Heart right ventricle (tissue), 16 donors: ENCODE results near the gene GPR12. TPM values are rescaled to one million over a fixed set of nuclear protein-coding genes. Genes with fewer than 3 reads are reported as not detected.
A peak's percentile ranks its signal among the peaks of the same experiment; 100 is the strongest.

Experiments
- ATAC-seq, 8 donors: fragments of 200-7000 bp; cut with Tn5 transposase; one replicate each; pipeline ENCODE4 v1.9.1; 2020; ENCODE audit warnings: mild to moderate bottlenecking in 8 of 8, moderate library complexity in 8 of 8, moderate number of reproducible peaks in 1 of 8
- DNase-seq, 2 donors: peaks; one replicate each; pipeline ENCODE4 v3.0.0-alpha.2; 2020
- H3K27ac ChIP-seq, 10 donors: fragments of 200-600 bp; sonication (generic) in 2 of 10; one replicate each; pipeline versions ENCODE4 v1.5.0 to v1.8.0; 2020 to 2022; ENCODE audit warnings: mild to moderate bottlenecking in 3 of 10
- H3K27me3 ChIP-seq, 7 donors: fragments of 200-600 bp; one replicate each; pipeline ENCODE4 v1.8.0; 2021 to 2022; ENCODE audit warnings: mild to moderate bottlenecking in 2 of 7
- H3K36me3 ChIP-seq, 9 donors: fragments of 200-600 bp; sonication (generic) in 1 of 9; one replicate each; pipeline versions ENCODE4 v1.5.0 to v1.8.0; 2020 to 2022; ENCODE audit warnings: mild to moderate bottlenecking in 2 of 9
- H3K4me1 ChIP-seq, 9 donors: fragments of 200-600 bp; sonication (generic) in 1 of 9; one replicate each; pipeline versions ENCODE4 v1.5.0 to v1.8.0; 2020 to 2022; ENCODE audit warnings: mild to moderate bottlenecking in 4 of 9
- H3K4me3 ChIP-seq, 10 donors: fragments of 200-600 bp; sonication (generic) in 2 of 10; one replicate each; pipeline versions ENCODE4 v1.5.0 to v1.8.0; 2020 to 2022; ENCODE audit warnings: mild to moderate bottlenecking in 7 of 10, moderate library complexity in 2 of 10
- H3K9me3 ChIP-seq, 11 donors: fragments of 200-600 bp in 10 of 11; sonication (generic) in 2 of 11; one replicate each; pipeline versions ENCODE4 v1.5.0 to v1.8.0; 2013 to 2022; ENCODE audit warnings: mild to moderate bottlenecking in 2 of 11, control low read depth in 1 of 11, moderate library complexity in 1 of 11
- whole genome bisulfite sequencing, 2 donors: extraction: QIAGEN DNeasy Blood & Tissue Kit; methylation state at CpG; one replicate each; pipeline ENCODE4 v1.1.7; 2013; ENCODE audit warnings: inconsistent platforms in 1 of 2; 5-methylcytosine and 5-hydroxymethylcytosine counted together
- intact Hi-C, 10 donors: fragments of 100-400 bp; cut with DNase I; formaldehyde crosslinking; loops; one replicate each; pipeline versions ENCODE4 v1.11.1 to v1.14.2; 2022
- polyA plus RNA-seq, 2 donors: library from polyadenylated mRNA; stranded (reverse); fragments of 200-250 nt; gene quantifications; one replicate each; pipeline ENCODE4 v1.2.3, GENCODE V29; 2013
- total RNA-seq, 10 donors: library from RNA; stranded (reverse); fragmentation: NEBNext Ultra II Directional in 3 of 10; extraction: Animal tissue kit (Norgen Biotek cat#: 25700) in 3 of 10; gene quantifications; one replicate each; pipeline versions ENCODE4 v1.2.1 to v1.2.4, GENCODE V29; 2021 to 2023
- TF ChIP-seq, protein P1 (sequence below), 9 donors: fragments of 200-600 bp; sonication (generic) in 2 of 9; IDR thresholded peaks; one replicate each; pipeline versions ENCODE4 v1.5.0 to v1.8.0; 2021 to 2022; ENCODE audit warnings: antibody characterized with exemption in 9 of 9, mild to moderate bottlenecking in 5 of 9, moderate library complexity in 1 of 9
- donor health status: Arrhythmogenic right ventricular cardiomyopathy.
- donor health status: ischemic (EF 13 %, LVEDD 7.1; RV severe dilation, severe dysfunction).
- donor health status: healthy with polysubstance abuse.
- donor health status: DM: no; HTN: yes; CAD: no.
- donor health status: DM: no; HTN: no; CAD: no.
- donor health status: ischemic (EF 25% LVEDD 6.9; RV normal size, moderate dysfunction).
- donor health status: ischemic (EF 25% LVEDD 5.7; RV mildly dilated, moderate dysfunction).
- donor health status: healthy.
- donor health status: DM: yes; HTN: yes; CAD: no.
- donor health status: Ischemic cardiomyopathy.
- donor health status: ischemic (EF 35%, LVEDD 5.7; RV mildly dilated, moderate dysfunction).
- donor health status: nonischemic (EF 11% LVEDD 7.7; RV severe dilation, severe dysfunction).
- donor health status: DM: yes; HTN: yes; CAD: no.
- donor health status: PGD.
- donor health status: ischemic (EF 29% LVEDD 5.4; RV normal size, mild dysfunction).
- donor health status: nonischemic (EF 23%, LVEDD 6.1; RV moderate dilation, normal function).

Gene GPR12
- total and polyA plus RNA-seq, 12 donors, result 0.04 to 0.22 (median 0.09) TPM; not detected in 4

DNA sequence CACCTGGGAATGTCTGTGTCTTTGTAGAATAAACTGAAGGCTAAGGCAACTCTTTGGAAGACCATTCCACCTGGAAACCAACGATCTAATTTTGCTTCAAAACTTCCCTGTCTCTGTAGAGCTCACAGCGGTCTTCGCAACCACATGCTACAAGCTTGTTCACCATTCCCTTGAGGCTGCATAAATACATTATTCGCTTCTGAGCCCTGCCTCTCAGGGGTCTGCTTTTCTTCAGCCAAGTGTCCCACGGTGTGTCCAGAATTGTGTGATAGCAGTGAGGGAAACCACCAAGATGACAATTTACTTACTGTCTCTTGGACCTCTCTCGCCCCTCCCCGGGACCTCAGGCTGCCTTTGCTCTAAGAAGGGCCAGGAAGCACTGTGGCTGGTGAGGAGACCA lies 51.1 kb downstream of the GPR12 start:
- TF ChIP-seq, protein P1, sequence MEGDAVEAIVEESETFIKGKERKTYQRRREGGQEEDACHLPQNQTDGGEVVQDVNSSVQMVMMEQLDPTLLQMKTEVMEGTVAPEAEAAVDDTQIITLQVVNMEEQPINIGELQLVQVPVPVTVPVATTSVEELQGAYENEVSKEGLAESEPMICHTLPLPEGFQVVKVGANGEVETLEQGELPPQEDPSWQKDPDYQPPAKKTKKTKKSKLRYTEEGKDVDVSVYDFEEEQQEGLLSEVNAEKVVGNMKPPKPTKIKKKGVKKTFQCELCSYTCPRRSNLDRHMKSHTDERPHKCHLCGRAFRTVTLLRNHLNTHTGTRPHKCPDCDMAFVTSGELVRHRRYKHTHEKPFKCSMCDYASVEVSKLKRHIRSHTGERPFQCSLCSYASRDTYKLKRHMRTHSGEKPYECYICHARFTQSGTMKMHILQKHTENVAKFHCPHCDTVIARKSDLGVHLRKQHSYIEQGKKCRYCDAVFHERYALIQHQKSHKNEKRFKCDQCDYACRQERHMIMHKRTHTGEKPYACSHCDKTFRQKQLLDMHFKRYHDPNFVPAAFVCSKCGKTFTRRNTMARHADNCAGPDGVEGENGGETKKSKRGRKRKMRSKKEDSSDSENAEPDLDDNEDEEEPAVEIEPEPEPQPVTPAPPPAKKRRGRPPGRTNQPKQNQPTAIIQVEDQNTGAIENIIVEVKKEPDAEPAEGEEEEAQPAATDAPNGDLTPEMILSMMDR (IDR thresholded peaks at IDR 0.05), result no peak
- 70 to 77% methylated on average over 7 of the region's 7 CpGs for WGBS, 2 donors
- H3K9me3 ChIP-seq, result peaks cover 0 to 11% (median 0%) of the 10 kb centered on the region in 11 donors

GRCh38 chr13:26708007-26708297 lies 52.6 kb downstream of the GPR12 start:
- WGBS, 2 donors, result 84 to 89% methylated on average over 6 of the region's 6 CpGs
- Histone ChIP-seq H3K4me1 (no peaks in the 10 kb centered on the region), H3K27ac (no peak overlapping the region), H3K27me3 (peaks cover 0 to 37% (median 6%) of the 10 kb centered on the region in 7 donors), H3K4me3 (no peak overlapping the region), H3K36me3 (no peaks in the 10 kb centered on the region), H3K9me3 (peaks cover 0 to 15% (median 0%) of the 10 kb centered on the region in 11 donors)
- TF ChIP-seq, protein P1 (IDR thresholded peaks at IDR 0.05), result peak in 1 of 9 donors; percentile 5
- ATAC-seq (no peak), DNase-seq (no peak)
- intact Hi-C loops, result loop anchor here in 9 of 10 donors (2.0 to 5.0 kb wide), 5 partner anchors 164 to 224 kb away; no protein-coding TSS in a partner anchor

More for the DNA sequence above, 51.1 kb downstream of the GPR12 start:
- Histone ChIP-seq H3K4me1 (no peaks in the 10 kb centered on the region), H3K27ac (no peak overlapping the region), H3K4me3 (no peak overlapping the region), H3K36me3 (no peaks in the 10 kb centered on the region), H3K27me3 (peaks cover 0 to 33% (median 6%) of the 10 kb centered on the region in 7 donors)
- no peak for ATAC-seq
- intact Hi-C loops, result loop anchor here in 9 of 10 donors (2.0 to 5.0 kb wide), 5 partner anchors 163 to 223 kb away; no protein-coding TSS in a partner anchor
- DNase-seq, result no peak

DNA sequence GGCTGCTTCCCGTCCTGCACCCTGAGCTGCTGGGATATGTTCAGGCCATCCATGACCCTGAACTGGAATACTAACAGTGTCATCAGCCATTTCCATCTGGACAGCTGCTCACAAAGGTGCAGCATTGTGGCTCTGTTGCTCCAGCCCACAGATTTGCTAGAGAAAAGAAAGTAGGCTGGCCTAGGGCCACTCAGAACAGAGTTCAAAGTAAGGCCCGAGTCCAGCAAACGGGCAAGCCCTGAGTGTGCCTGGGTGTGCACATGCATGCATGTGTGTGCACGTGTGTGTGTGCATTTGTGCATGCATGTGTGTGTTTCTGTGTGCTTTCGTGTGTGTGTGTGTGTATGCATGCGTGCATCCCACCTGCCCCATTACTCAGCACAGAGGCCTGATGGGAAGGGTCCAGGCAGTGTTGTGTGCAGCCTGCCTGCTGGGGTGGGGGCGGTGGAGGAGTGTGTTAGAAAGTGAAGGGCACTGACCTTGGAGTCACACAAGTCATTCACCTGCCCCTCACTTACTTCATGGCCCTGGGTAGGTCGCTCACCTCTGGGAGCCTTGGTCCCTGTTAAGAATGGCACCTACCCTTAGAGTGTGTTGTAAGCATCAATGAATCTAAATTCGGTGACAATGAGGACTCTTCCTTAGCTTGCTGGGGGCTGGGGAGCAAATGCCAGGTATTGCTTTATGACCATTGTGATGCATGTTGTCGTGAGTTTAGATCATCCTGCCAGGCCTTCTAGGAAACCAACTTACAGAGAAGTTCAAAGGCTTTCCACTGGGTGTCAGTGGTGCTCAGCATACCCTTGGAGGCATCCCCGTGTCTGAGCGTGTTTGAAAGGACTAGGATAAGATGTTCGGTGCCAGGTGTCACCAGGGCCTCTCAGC lies 53.2 kb downstream of the GPR12 start:
- Histone ChIP-seq H3K4me1 (no peaks in the 10 kb centered on the region), H3K4me3 (no peak overlapping the region), H3K36me3 (no peaks in the 10 kb centered on the region), H3K9me3 (peaks cover 0 to 16% (median 0%) of the 10 kb centered on the region in 11 donors), H3K27ac (no peak overlapping the region), H3K27me3 (peaks cover 0 to 37% (median 6%) of the 10 kb centered on the region in 7 donors)
- intact Hi-C loops, result loop anchor here (1.0 to 5.0 kb wide), 8 partner anchors 164 to 225 kb away; no protein-coding TSS in a partner anchor
- TF ChIP-seq, protein P1 (IDR thresholded peaks at IDR 0.05), result peak; percentile 42 to 77 (median 66)
- 46 to 50% methylated on average over 13 of the region's 13 CpGs for WGBS, 2 donors
- peak; percentile 43 to 89 (median 74) for ATAC-seq
- peak in 1 of 2 donors; percentile 36 for DNase-seq

GRCh38 chr13:26706381-26706780 lies 54.2 kb downstream of the GPR12 start:
- DNase-seq (no peak), ATAC-seq (no peak)
- H3K27ac ChIP-seq, result no peak overlapping the region
- no peaks in the 10 kb centered on the region for H3K4me1 ChIP-seq
- WGBS, 2 donors, result 48 to 55% methylated on average over 7 of the region's 7 CpGs
- H3K36me3 ChIP-seq, result no peaks in the 10 kb centered on the region
- peaks cover 0 to 14% (median 0%) of the 10 kb centered on the region in 11 donors for H3K9me3 ChIP-seq
- peaks cover 0 to 31% (median 6%) of the 10 kb centered on the region in 7 donors for H3K27me3 ChIP-seq
- intact Hi-C loops, result loop anchor here in 5 of 10 donors (2.0 to 5.0 kb wide), 6 partner anchors 166 to 226 kb away; no protein-coding TSS in a partner anchor
- H3K4me3 ChIP-seq, result no peak overlapping the region
- TF ChIP-seq, protein P1 (IDR thresholded peaks at IDR 0.05), result no peak
